Activated T-helper 1 cell treated with anti-CD3 and anti-CD28 coated beads, Interleukin-2, amount 50 U/mL, for 16 hours (primary cell): ENCODE data around the gene SYNGR4.
A peak's percentile ranks its signal among the peaks of the same experiment; 100 is the strongest.
"Not testable (repeated sequence)": the region's sequence is repeated elsewhere in the genome, so short reads cannot be mapped to it uniquely, and the experiment has no call there.

Source experiments
- DNase-seq, 2 donors: peaks; one replicate each; pipeline ENCODE4 v3.0.0-alpha.2; 2020; ENCODE audit warnings: low read depth in 1 of 2, low spot score in 1 of 2

Gene SYNGR4

GRCh38 chr19:48363810-48364597 is at the start of gene SYNGR4, which contains the start of gene TMEM143:
SYNGR4 (plus strand) TSS chr19:48364367; CDS start chr19:48365843, 1,476 bp downstream.
TMEM143 (minus strand) TSS chr19:48363940; CDS start chr19:48363920, 20 bp downstream.
- DNase-seq = peak; percentile 91 to 97

- no peak for DNase-seq
Measured at GRCh38 chr19:48315712-48316111, 48.5 kb upstream of the SYNGR4 start.

- not testable (repeated sequence) for DNase-seq
Measured at GRCh38 chr19:48317708-48317960, 46.5 kb upstream of the SYNGR4 start.

GRCh38 chr19:48318286-48318987 is 45.7 kb upstream of the SYNGR4 start:
- DNase-seq = no peak

GRCh38 chr19:48319647-48320541 is 44.3 kb upstream of the SYNGR4 start:
- peak; percentile 64 to 71 for DNase-seq

- DNase-seq = peak; percentile 90 to 94
Measured at GRCh38 chr19:48321372-48321621, 42.9 kb upstream of the SYNGR4 start.

GRCh38 chr19:48321622-48322591 is 42.3 kb upstream of the SYNGR4 start:
- DNase-seq = peak; percentile 98 to 99

- peak; percentile 70 to 73 for DNase-seq
Measured at GRCh38 chr19:48325265-48325910, 38.8 kb upstream of the SYNGR4 start, which contains the start of gene EMP3. EMP3 (plus strand) TSS chr19:48325552; CDS start chr19:48326845, 1,293 bp downstream.

GRCh38 chr19:48329167-48329891 is 34.8 kb upstream of the SYNGR4 start:
- no peak for DNase-seq

- DNase-seq = peak; percentile 70 to 72
Measured at GRCh38 chr19:48330012-48330681, 34.0 kb upstream of the SYNGR4 start.

GRCh38 chr19:48332351-48332661 is 31.9 kb upstream of the SYNGR4 start:
- no peak for DNase-seq

- DNase-seq = peak; percentile 84 to 88
Measured at GRCh38 chr19:48332662-48333466, 31.3 kb upstream of the SYNGR4 start.

- peak; percentile 83 to 89 for DNase-seq
Measured at GRCh38 chr19:48333467-48334384, 30.4 kb upstream of the SYNGR4 start.

GRCh38 chr19:48338253-48338755 is 25.9 kb upstream of the SYNGR4 start:
- DNase-seq = no peak

GRCh38 chr19:48338802-48339503 is 25.2 kb upstream of the SYNGR4 start:
- DNase-seq = no peak

- DNase-seq = no peak
Measured at GRCh38 chr19:48340995-48341394, 23.2 kb upstream of the SYNGR4 start.
